ENCODE results near the gene NUDT8.
A peak's percentile ranks its signal among the peaks of the same experiment; 100 is the strongest.
"Not testable (repeated sequence)": the region's sequence is repeated elsewhere in the genome, so short reads cannot be mapped to it uniquely, and the experiment has no call there.

Gene NUDT8

DNA sequence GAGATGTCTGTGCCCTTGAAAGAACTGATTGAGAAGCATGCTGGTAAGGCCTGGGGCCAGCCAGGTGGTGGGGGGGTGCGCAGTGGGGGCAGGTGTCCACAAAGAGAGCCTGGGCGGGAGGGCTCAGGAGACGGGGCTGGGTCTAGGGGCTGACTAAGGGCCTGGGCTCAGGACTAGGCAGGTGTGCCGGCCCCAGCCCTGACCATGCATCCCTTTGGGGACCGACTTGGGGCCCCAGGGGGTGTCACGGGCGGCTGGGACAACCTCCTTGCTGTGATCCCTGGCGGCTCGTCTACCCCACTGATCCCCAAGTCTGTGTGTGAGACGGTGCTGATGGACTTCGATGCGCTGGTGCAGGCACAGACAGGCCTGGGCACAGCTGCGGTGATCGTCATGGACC, 18.6 kb downstream of the NUDT8 start:
- DNase-seq: no peak

DNA sequence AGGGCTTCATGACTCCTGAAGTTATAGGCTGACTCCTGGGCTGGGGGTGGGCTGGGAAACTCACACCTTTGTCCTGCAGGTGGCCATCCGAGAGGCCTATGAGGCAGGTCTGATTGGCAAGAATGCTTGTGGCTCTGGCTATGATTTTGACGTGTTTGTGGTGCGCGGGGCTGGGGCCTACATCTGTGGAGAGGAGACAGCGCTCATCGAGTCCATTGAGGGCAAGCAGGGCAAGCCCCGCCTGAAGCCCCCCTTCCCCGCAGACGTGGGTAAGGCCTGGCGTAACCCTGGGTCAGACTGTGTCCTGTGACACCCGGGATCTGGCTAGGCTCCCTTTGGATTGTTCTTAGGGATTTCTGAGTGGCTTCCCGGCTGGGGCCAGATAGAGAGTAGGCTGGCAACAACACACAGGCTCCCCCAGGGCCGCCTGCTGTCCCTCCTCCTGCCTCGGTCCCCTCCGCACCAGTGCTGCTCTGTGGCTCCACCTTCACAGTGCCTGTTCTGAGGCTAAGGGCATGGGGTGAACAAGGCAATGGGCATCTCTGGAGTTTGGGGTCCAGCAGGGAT, 19.4 kb downstream of the NUDT8 start:
- DNase-seq: no peak

DNA sequence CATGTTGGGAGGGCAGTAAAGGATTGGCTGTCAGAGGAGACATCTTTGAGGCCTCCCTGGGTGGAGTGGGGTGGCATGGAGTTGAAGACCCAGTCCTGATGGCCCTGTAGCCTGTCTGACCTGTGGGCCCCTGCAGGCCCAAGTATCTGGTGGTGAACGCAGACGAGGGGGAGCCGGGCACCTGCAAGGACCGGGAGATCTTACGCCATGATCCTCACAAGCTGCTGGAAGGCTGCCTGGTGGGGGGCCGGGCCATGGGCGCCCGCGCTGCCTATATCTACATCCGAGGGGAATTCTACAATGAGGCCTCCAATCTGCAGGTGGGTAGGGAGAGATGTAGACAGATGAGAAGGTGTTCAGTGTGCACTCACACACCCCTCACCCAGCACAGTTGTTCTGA, 20.4 kb downstream of the NUDT8 start:
- no peak for DNase-seq

DNA sequence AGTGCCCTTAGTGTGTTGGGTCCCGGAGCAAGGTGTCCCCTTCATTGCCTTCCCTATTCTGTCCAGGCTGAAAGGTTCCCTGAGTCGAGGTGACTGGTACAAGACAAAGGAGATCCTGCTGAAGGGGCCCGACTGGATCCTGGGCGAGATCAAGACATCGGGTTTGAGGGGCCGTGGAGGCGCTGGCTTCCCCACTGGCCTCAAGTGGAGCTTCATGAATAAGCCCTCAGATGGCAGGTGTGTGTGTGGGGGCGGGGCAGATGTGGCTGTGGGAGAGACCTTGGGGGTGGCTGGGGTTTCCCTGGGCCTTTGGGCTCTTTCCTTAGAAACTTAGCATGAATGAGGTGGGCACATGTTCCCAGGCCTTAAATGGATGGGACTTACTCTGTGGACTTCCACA, 21.3 kb downstream of the NUDT8 start:
- no peak for DNase-seq

GRCh38 chr11:67607507-67607906, 22.2 kb downstream of the NUDT8 start:
- no peak for DNase-seq

GRCh38 chr11:67606492-67607295, 23.0 kb downstream of the NUDT8 start, which contains the start of gene NDUFV1:
Gene NDUFV1, plus strand, starts transcription at chr11:67606936. Its CDS starts 69 bp downstream, at chr11:67607005.
- peak; percentile 96 for DNase-seq

DNA sequence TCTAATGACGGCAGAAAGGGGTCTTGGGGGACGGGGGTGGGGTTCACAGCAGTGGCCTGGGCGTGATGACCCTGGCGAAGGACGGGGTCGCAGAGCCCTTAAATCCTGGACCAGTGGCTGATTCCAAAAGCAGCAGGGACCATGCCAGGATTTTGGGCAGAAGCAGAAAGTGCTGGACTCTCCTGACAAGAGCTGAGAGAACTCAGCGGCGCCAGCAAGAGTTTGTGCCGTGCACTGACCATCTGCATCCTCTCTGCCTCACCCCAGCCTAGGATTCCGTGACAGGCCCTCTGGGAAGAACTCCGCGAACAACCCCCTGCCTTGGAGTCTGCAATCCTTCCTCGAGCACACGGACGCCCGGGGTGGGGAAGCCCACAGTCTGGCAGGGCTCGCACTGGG, 23.6 kb downstream of the NUDT8 start:
- no peak for DNase-seq

- no peak for DNase-seq
Observed at GRCh38 chr11:67605231-67606011, 24.3 kb downstream of the NUDT8 start.

- DNase-seq: no peak
Observed at GRCh38 chr11:67604815-67605214, 24.9 kb downstream of the NUDT8 start.

GRCh38 chr11:67604119-67604518, 25.6 kb downstream of the NUDT8 start:
- not testable (repeated sequence) for DNase-seq

DNA sequence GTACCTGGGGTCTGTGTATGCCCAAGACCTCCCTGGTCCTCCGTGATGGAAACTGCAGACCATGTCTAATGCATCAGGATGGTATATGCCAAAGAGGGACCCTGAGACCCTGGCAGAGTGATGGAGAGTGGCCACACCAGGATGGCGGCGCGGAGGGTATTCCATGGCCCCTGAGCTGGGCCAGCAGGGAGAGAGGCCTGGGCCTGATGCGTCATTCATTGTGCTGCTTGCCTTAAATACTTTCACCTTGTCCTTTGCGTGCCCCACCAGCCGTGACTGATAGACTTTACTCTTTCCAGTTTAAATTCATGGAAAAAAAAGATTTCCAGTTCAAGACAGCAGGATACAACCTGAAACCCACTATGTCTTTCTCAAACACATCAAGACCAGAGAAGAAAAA, 28.6 kb downstream of the NUDT8 start:
- DNase-seq: no peak

DNA sequence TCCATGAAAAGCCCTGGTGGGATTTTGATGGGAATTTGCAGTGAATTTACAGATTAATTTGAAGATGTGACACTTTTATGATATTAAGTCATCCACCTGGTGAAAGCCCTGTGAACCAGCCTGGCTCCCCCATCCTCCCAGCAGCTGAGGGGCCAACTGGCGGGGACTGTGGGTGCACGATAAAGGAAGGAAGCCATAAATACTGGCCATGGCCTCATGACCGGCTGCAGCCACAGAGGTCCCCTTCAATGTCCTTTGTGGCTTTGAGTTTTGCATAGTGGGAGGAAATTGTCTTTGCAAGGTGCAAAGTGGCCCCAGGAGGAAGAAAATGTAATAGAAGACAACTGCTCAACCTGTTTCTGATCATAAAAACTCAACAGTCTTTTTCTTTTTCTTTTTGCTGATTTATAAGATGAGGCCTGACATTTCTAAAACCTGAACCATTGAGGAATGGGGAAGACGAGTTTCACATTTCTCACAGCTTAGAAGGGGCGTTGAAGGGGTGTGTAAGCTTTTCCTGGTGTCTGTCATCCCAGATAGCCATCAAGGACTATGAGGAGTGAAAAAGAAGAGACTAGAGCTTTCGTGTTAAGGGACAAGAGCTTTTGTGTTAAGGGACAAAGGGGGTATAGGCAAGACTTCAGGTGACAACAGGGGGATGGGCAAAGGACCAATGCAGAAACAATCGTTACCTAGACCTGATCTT, 29.3 kb downstream of the NUDT8 start:
- no peak for DNase-seq

- DNase-seq: no peak
Observed at GRCh38 chr11:67599149-67599548, 30.6 kb downstream of the NUDT8 start.

DNA sequence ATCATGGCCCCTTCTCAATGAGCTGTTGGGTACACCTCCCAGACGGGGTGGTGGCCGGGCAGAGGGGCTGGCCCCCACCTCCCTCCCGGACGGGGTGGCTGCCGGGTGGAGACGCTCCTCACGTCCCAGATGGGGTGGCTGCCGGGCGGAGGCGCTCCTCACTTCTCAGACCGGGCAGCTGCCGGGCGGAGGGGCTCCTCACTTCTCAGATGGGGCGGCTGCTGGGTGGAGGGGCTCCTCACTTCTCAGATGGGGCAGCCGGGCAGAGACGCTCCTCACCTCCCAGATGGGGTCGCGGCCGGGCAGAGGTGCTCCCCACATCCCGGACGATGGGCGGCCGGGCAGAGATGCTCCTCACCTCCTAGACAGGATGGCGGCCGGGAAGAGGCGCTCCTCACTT, 31.8 kb downstream of the NUDT8 start:
- not testable (repeated sequence) for DNase-seq

- DNase-seq: not testable (repeated sequence)
Observed at GRCh38 chr11:67597458-67597857, 32.3 kb downstream of the NUDT8 start.

DNA sequence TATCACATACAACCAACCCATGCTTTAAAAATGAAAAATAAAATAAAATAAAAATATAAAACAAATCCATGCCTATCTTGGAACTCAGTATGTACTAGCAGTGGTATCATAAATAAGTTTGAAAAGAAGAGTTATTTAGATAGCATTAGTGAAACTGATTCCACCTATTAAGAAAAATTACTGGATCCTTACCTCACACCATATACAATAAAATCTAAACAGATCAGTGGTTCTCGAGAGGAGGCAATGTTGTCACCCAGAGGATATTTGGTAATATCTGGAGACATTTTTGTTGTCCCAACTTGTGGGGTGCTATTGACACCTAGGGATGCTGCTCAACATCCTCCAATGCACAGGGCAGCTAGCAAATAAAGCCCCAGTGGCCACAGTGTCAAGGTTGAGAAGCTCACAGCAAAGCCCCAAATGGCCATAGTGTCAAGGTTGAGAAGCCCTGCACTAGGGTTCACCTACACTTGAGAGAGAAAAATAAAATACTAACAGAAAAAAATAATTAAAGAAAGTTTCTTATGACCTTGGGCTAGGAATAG, 32.9 kb downstream of the NUDT8 start:
- no peak for DNase-seq

- DNase-seq: no peak
Observed at GRCh38 chr11:67594480-67594879, 35.3 kb downstream of the NUDT8 start.

DNA sequence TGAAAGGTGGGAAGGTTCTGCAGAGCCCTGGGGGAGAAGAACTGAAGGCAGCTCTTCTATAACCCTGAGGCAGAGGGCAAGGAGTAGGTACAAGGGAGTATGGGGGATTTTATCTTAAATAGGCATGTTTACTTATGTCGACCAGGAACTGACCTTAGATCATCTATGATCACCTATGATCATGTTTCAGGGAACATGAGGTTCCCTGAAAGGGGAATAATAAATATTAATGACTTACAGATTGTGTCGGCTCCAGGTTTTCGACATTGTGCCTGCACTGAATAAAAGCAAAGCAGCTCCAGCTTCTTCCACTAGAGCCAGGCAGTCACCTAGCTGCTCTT, 36.2 kb downstream of the NUDT8 start:
- no peak for DNase-seq

- DNase-seq: no peak
Observed at GRCh38 chr11:67592880-67593564, 36.7 kb downstream of the NUDT8 start.

GRCh38 chr11:67588899-67589415, 40.8 kb downstream of the NUDT8 start:
- not testable (repeated sequence) for DNase-seq

DNA sequence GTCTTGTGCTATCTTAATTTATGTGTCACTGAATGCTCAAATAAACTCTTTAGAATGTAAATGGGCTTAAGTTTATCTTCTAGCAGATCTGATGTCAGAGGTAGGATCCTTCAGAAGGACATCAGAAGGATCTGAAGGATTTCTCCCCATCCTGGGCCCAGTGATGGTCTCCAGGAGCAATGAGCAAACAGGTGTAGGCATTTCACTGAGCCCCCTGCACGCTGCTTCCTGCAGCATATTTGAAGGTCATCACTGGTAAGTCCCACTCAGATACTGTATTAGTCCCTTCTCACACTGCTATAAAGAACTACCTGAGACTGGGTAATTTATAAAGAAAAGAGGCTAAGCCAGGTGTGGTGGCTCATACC, 41.6 kb downstream of the NUDT8 start:
- no peak for DNase-seq

DNA sequence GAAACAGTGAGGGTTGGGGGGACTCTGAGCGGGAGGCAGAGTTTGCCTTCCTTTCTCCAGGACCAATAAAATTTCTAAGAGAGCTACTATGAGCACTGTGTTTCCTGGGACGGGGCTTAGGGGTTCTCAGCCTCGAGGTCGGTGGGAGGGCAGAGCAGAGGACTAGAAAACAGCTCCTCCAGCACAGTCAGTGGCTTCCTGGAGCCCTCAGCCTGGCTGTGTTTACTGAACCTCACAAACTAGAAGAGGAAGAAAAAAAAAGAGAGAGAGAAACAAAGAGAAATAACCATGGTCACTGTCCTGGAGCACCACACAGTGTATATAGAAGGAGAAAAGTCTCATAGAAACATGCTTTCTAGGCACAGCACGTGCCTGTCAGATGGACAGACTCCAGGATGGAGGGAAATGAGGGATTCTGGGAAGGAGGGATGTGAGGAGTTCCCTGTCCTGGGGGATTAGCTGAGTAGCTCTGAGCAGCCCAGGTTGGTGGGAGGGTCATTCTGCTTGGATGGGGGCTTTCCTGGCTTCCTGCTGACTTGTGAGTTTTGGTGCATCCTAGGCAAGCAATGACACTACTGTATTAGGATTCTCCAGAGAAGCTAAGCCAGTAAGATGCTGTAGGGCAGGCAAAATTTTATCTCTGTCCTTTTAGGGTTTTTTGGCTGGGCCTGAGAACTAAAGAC, 43.0 kb downstream of the NUDT8 start:
- DNase-seq: no peak

All from activated CD4-positive, alpha-beta T cell treated with anti-CD3 and anti-CD28 coated beads, Interleukin-2, amount 50 U/mL, for 1 hour (primary cell).